Measurements from ENCODE around the gene CRTC1.

The CRTC1 gene

DNA sequence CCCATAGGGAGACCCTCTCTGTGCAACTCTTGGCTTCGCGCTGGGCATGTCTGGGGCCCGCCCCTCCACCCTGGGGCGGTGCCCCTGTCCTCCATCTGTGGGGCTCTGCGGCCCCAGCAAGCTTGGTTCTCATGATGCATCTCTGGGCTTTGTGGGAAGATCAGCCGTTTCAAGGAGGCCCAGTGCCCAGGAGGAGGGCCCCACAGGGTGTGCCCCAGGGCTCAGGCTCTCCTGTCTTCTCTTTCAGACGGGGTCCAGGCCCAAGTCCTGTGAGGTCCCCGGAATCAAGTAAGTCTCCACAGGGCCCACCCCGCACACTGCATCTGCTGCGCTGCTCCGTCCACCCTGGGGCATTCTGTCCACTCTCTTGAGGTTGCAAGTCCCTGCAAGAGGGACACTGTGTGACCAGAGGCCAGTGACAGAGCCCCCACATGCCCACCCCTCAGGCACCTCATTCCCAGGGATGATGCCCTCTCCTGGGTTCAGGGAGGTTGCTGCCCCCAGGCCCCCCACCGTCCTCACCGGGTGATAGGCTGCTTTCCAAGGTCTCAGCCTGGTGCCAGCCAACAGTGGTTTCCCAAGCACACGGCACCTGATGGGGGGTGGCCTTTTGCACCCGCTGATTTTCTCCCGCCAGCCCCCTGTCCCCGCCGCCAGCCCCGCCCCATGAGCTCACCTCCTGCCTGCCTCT is 76.0 kb downstream of the CRTC1 start:
- H3K4me3 ChIP-seq (ENCODE audit: low read depth, low read length) = no peak overlapping the region
- DNase-seq (ENCODE audit: low read depth, low spot score) = no peak
- in situ Hi-C loops (cut with HindIII; ENCODE audit: low sequenced_read_pairs) = no loop called here
- TF ChIP-seq, protein P1, sequence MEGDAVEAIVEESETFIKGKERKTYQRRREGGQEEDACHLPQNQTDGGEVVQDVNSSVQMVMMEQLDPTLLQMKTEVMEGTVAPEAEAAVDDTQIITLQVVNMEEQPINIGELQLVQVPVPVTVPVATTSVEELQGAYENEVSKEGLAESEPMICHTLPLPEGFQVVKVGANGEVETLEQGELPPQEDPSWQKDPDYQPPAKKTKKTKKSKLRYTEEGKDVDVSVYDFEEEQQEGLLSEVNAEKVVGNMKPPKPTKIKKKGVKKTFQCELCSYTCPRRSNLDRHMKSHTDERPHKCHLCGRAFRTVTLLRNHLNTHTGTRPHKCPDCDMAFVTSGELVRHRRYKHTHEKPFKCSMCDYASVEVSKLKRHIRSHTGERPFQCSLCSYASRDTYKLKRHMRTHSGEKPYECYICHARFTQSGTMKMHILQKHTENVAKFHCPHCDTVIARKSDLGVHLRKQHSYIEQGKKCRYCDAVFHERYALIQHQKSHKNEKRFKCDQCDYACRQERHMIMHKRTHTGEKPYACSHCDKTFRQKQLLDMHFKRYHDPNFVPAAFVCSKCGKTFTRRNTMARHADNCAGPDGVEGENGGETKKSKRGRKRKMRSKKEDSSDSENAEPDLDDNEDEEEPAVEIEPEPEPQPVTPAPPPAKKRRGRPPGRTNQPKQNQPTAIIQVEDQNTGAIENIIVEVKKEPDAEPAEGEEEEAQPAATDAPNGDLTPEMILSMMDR (IDR thresholded peaks at IDR 0.05; ENCODE audit: low read depth, low read length) = no peak

DNA sequence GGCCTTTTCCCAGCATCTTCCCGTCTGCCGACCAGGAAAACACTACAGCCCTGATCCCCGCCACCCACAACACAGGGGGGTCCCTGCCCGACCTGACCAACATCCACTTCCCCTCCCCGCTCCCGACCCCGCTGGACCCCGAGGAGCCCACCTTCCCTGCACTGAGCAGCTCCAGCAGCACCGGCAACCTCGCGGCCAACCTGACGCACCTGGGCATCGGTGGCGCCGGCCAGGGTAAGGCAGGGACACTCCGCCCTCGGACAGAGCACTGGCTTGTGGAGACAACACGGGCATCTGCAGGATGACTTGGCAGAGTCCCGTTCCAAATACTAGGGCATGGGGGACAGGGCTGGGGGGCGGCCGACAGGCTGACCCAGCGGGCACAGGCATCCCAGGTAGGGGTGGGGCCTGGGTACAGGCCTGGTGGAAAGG is 76.5 kb downstream of the CRTC1 start:
- no peak for DNase-seq (ENCODE audit: low read depth, low spot score)
- no peak overlapping the region for H3K4me3 ChIP-seq (ENCODE audit: low read depth, low read length)
- in situ Hi-C loops (cut with HindIII; ENCODE audit: low sequenced_read_pairs) = no loop called here
- TF ChIP-seq, protein P1 (IDR thresholded peaks at IDR 0.05; ENCODE audit: low read depth, low read length) = no peak

DNA sequence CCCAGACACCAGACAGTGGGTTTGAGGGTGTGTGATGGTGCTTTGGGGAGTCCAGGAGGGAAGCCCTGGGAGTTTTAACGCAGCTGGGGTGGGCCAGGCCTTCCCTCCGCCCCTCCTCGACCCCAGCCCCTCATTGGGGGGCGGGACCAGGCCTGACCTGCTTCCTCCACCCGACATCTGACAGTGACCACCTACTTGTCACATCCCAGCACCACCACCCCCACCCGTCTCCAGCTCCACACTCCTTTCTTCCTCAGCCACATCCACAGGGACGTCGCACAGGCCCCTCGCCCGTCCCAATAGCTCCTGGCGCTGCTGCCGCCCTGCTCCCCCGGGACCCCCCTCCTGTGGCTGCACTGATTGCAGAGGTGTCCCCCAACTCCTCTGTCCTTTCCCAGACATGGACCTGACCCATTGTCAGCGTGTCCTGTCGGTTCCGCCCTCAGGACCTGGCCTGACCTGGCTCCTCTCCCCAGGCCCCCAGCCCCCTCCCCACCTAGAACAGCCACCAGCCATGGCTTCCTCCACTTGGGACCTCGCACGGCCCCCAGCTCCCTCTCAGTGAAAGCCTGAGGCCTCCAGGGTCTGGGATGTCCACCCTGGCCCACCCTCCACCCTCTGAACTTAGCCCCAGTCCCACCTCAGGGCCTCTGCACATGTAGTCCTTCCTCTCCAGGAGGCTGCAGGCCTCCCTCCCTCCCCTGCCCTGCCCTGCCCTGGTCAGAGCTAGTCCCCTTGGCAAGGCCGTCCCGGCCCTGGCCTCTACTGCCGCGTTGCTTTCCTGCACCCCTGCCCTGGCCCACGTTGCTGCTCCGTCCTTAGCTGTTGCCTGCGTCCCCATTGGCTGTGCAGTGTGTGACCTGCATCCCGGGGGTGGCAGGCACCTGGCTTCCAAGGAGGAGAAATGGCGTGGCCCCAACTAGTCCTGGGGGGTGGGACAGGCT is 77.2 kb downstream of the CRTC1 start:
- DNase-seq (ENCODE audit: low read depth, low spot score) = no peak
- TF ChIP-seq, protein P1 (IDR thresholded peaks at IDR 0.05; ENCODE audit: low read depth, low read length) = no peak
- in situ Hi-C loops (cut with HindIII; ENCODE audit: low sequenced_read_pairs) = no loop called here
- H3K4me3 ChIP-seq (ENCODE audit: low read depth, low read length) = no peak overlapping the region

DNA sequence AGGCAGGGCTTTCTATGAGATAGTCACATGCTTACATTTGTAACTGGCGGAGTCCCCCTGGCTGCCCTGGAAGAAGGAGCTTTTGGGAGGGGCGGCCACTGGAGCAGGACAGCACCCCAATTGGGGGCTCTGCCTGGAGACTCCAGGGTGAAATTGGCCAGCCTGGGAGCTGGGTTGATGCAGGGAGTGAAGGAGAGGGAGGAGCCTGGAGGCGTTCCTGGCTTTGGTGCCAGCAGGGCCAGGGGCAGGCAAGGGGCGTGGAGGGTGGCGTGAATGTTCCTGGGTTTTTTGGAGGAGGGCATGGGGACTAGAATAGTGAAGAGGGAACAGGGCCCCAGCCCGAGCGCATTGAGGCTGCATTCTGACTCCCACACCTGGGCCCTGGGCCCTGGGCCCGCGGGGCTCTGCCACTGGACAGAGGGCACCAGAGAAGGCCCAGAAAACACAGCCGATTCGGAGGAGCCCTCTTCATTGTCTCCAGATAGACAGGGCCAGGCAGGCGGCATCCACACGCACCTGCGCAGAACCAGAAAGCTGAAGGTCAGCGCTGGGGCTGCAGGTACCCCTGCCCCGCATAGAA is 78.1 kb downstream of the CRTC1 start:
- no peak for DNase-seq (ENCODE audit: low read depth, low spot score)
- no peak overlapping the region for H3K4me3 ChIP-seq (ENCODE audit: low read depth, low read length)
- TF ChIP-seq, protein P1 (IDR thresholded peaks at IDR 0.05; ENCODE audit: low read depth, low read length) = no peak
- in situ Hi-C loops (cut with HindIII; ENCODE audit: low sequenced_read_pairs) = no loop called here

DNA sequence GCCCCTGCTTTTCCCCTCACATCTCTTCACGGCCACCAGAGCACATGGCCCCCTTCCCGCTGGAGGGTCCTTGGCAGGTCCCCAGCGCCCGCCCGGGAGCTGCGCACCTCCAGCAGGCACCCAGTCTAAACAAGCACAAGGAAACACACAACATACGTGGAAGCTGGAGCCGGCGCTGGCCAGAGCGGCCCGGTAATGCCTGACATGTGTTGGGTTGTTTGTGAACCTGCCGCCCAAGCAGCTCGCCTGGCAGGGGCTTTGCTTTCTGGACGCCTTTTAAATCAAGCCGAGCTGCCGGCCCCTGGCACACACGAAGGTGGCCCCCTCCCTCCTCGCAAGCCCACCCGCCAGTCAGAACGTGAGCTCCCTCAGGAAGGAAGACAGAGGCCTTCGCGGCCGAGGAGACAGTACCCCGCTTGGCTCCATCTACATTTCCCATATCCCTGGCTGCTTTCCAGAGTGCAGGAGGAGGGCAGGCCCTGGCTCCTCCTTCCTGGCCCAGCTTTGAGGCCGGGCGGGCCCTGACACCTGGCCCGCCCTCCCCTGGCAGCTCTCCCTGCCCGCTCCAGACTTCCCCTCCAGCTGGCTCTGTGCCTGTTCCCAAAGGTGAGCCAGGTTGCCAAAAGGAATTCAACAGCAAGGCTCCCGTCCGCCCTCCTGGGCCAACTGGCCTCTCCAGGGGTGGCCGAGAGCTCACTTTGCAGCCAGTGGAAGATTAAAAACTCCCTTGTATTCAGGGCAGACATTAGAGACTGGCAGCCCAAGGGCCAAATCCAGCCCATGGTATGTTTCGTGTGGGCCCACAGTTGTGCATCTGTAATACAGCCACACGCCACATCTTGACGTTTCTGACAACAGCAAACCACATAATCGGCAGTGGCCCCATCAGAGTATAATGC is 78.9 kb downstream of the CRTC1 start:
- TF ChIP-seq, protein P1 (IDR thresholded peaks at IDR 0.05; ENCODE audit: low read depth, low read length) = no peak
- in situ Hi-C loops (cut with HindIII; ENCODE audit: low sequenced_read_pairs) = no loop called here
- DNase-seq (ENCODE audit: low read depth, low spot score) = peak; percentile 35
- no peak overlapping the region for H3K4me3 ChIP-seq (ENCODE audit: low read depth, low read length)

Measured in astrocyte of the spinal cord (primary cell).